HEK293 (cell line): Measurements from ENCODE around the gene BTBD19.

Source experiments
- EGR2 ChIP-seq: fragments of 450-650 bp; formaldehyde crosslinking; IDR thresholded peaks from 2 replicates; pipeline ENCODE4 v1.5.1; 2016; ENCODE audit warnings: low read depth, missing biosample characterization, missing genetic modification characterization
- GLIS1 ChIP-seq: fragments of 450-650 bp; formaldehyde crosslinking; IDR thresholded peaks from 2 replicates; pipeline ENCODE4 v1.5.1; 2016; ENCODE audit warnings: missing biosample characterization, missing genetic modification characterization
- GLIS2 ChIP-seq: fragments of 450-650 bp; formaldehyde crosslinking; IDR thresholded peaks from 2 replicates; pipeline ENCODE4 v1.5.1; 2016; ENCODE audit warnings: missing biosample characterization, missing genetic modification characterization
- REPIN1 ChIP-seq: fragments of 450-650 bp; formaldehyde crosslinking; IDR thresholded peaks from 2 replicates; pipeline ENCODE4 v1.5.1; 2017; ENCODE audit warnings: missing biosample characterization, missing genetic modification characterization, low read depth
- SP7 ChIP-seq: fragments of 450-650 bp; formaldehyde crosslinking; IDR thresholded peaks from 2 replicates; pipeline ENCODE4 v1.5.1; 2016; ENCODE audit warnings: missing biosample characterization, missing genetic modification characterization
- ZBTB20 ChIP-seq: fragments of 450-650 bp; formaldehyde crosslinking; IDR thresholded peaks from 2 replicates; pipeline ENCODE4 v1.5.1; 2016; ENCODE audit warnings: missing biosample characterization, missing genetic modification characterization
- ZBTB8A ChIP-seq: fragments of 450-650 bp; formaldehyde crosslinking; IDR thresholded peaks from 2 replicates; pipeline ENCODE4 v1.5.1; 2016; ENCODE audit warnings: missing biosample characterization, missing genetic modification characterization
- ZFP37 ChIP-seq: fragments of 450-650 bp; formaldehyde crosslinking; IDR thresholded peaks from 2 replicates; pipeline ENCODE4 v1.5.1; 2016; ENCODE audit warnings: missing biosample characterization, missing genetic modification characterization
- ZFP41 ChIP-seq: fragments of 450-650 bp; formaldehyde crosslinking; IDR thresholded peaks from 2 replicates; pipeline ENCODE4 v1.5.1; 2016; ENCODE audit warnings: missing biosample characterization, missing genetic modification characterization, borderline replicate concordance
- ZNF155 ChIP-seq: fragments of 450-650 bp; formaldehyde crosslinking; IDR thresholded peaks from 2 replicates; pipeline ENCODE4 v1.5.1; 2016; ENCODE audit warnings: missing biosample characterization, missing genetic modification characterization
- ZNF175 ChIP-seq: fragments of 450-650 bp; formaldehyde crosslinking; IDR thresholded peaks from 2 replicates; pipeline ENCODE4 v1.5.1; 2016; ENCODE audit warnings: missing biosample characterization, missing genetic modification characterization
- ZNF184 ChIP-seq: fragments of 450-650 bp; IDR thresholded peaks from 2 replicates; pipeline ENCODE4 v1.5.1; 2018; ENCODE audit warnings: missing biosample characterization, mild to moderate bottlenecking, missing genetic modification characterization
- ZNF214 ChIP-seq: fragments of 450-650 bp; formaldehyde crosslinking; IDR thresholded peaks from 2 replicates; pipeline ENCODE4 v1.5.1; 2017; ENCODE audit warnings: missing biosample characterization, mild to moderate bottlenecking, missing genetic modification characterization, borderline replicate concordance
- ZNF266 ChIP-seq: fragments of 450-650 bp; formaldehyde crosslinking; IDR thresholded peaks from 2 replicates; pipeline ENCODE4 v1.5.1; 2016; ENCODE audit warnings: missing biosample characterization, missing genetic modification characterization, low read depth
- ZNF341 ChIP-seq: fragments of 450-650 bp; formaldehyde crosslinking; IDR thresholded peaks from 2 replicates; pipeline ENCODE4; 2016; ENCODE audit warnings: low read depth, missing biosample characterization, missing genetic modification characterization
- ZNF350 ChIP-seq: fragments of 450-650 bp; formaldehyde crosslinking; IDR thresholded peaks from 2 replicates; pipeline ENCODE4 v1.5.0; 2017; ENCODE audit warnings: missing biosample characterization, mild to moderate bottlenecking, missing genetic modification characterization
- ZNF423 ChIP-seq: fragments of 450-650 bp; formaldehyde crosslinking; IDR thresholded peaks from 2 replicates; pipeline ENCODE4 v1.5.1; 2016; ENCODE audit warnings: missing biosample characterization, missing genetic modification characterization
- ZNF530 ChIP-seq: fragments of 450-650 bp; formaldehyde crosslinking; IDR thresholded peaks from 2 replicates; pipeline ENCODE4 v1.5.1; 2016; ENCODE audit warnings: low read depth, missing biosample characterization, missing genetic modification characterization
- ZNF548 ChIP-seq: fragments of 450-650 bp; formaldehyde crosslinking; IDR thresholded peaks from 2 replicates; pipeline ENCODE4 v1.5.1; 2016; ENCODE audit warnings: missing biosample characterization, missing genetic modification characterization
- ZSCAN16 ChIP-seq: fragments of 450-650 bp; formaldehyde crosslinking; IDR thresholded peaks from 2 replicates; pipeline ENCODE4 v1.5.1; 2016; ENCODE audit warnings: missing biosample characterization, missing genetic modification characterization
- TF ChIP-seq, protein P1 (sequence below): fragments of 450-650 bp; formaldehyde crosslinking; IDR thresholded peaks from 2 replicates; pipeline ENCODE4; 2016; ENCODE audit warnings: missing biosample characterization, missing genetic modification characterization
- TF ChIP-seq, protein P2 (sequence below): fragments of 450-650 bp; formaldehyde crosslinking; IDR thresholded peaks from 2 replicates; pipeline ENCODE4 v1.5.1; 2016; ENCODE audit warnings: missing biosample characterization, missing genetic modification characterization
- TF ChIP-seq, protein P3 (sequence below): fragments of 450-650 bp; formaldehyde crosslinking; IDR thresholded peaks from 2 replicates; pipeline ENCODE4 v1.5.1; 2016; ENCODE audit warnings: missing biosample characterization, missing genetic modification characterization, borderline replicate concordance
- TF ChIP-seq, protein P4 (sequence below): fragments of 450-650 bp; formaldehyde crosslinking; IDR thresholded peaks from 2 replicates; pipeline ENCODE4 v1.5.1; 2016; ENCODE audit warnings: missing biosample characterization, missing genetic modification characterization
- TF ChIP-seq, protein P5 (sequence below): fragments of 450-650 bp; formaldehyde crosslinking; IDR thresholded peaks from 2 replicates; pipeline ENCODE4 v1.5.1; 2016; ENCODE audit warnings: missing biosample characterization, missing genetic modification characterization
- TF ChIP-seq, protein P6 (sequence below): fragments of 450-650 bp; formaldehyde crosslinking; IDR thresholded peaks from 2 replicates; pipeline ENCODE4 v1.5.1; 2016; ENCODE audit warnings: missing biosample characterization, missing genetic modification characterization
- TF ChIP-seq, protein P7 (sequence below): fragments of 450-650 bp; IDR thresholded peaks from 2 replicates; pipeline ENCODE4 v1.5.1; 2018; ENCODE audit warnings: missing biosample characterization, missing genetic modification characterization
- TF ChIP-seq, protein P8 (sequence below): fragments of 450-650 bp; formaldehyde crosslinking; conservative IDR thresholded peaks from 2 replicates; pipeline ENCODE4 v1.5.1; 2016; ENCODE audit warnings: low read depth, missing biosample characterization, missing genetic modification characterization

BTBD19 gene

DNA sequence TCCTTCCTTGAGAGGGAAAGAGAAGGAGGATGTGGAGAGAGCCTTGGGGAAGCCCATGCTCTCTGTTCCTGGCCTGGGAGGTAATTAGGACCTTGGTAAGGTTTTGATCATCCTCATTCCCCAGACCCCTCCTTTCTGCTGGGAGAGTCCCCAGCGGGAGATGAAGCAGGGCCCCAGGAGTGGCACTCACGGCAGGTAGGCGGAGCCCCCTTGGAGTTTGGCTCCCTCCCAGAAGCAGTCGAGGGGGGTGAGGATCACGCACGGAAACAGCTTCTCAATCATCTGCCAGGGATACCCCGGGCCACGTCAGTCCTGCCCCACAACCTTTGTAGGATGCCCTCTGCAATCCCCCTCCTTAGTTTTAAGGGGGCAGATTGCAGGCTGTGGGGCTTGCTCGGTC is 23.2 kb downstream of the BTBD19 start (continued):
- TF ChIP-seq ZFP41 (no peak), ZFP37 (tag by site-specific recombination) (no peak), ZNF155 (tag by site-specific recombination) (no peak), REPIN1 (no peak), ZBTB20 (tag by site-specific recombination) (peak; percentile 84), ZNF350 (no peak), SP7 (tag by site-specific recombination) (peak; percentile 77), ZNF214 (tag by site-specific recombination) (no peak), ZNF341 (peak; percentile 93), ZBTB8A (tag by site-specific recombination) (no peak), EGR2 (tag by site-specific recombination) (no peak), GLIS1 (tag by site-specific recombination) (peak; percentile 99), ZSCAN16 (tag by site-specific recombination) (no peak), GLIS2 (tag by site-specific recombination) (no peak), ZNF175 (tag by site-specific recombination) (no peak), ZNF548 (tag by site-specific recombination) (no peak), ZNF530 (no peak), ZNF266 (tag by site-specific recombination) (no peak), ZNF184 (no peak), ZNF423 (tag by site-specific recombination) (peak; percentile 69; the same call in 1 of the 2 replicates)
- TF ChIP-seq, protein P1, sequence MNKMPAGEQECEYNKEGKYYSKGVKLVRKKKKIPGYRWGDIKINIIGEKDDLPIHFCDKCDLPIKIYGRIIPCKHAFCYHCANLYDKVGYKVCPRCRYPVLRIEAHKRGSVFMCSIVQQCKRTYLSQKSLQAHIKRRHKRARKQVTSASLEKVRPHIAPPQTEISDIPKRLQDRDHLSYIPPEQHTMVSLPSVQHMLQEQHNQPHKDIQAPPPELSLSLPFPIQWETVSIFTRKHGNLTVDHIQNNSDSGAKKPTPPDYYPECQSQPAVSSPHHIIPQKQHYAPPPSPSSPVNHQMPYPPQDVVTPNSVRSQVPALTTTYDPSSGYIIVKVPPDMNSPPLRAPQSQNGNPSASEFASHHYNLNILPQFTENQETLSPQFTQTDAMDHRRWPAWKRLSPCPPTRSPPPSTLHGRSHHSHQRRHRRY (tag by site-specific recombination): no peak
- TF ChIP-seq, protein P2, sequence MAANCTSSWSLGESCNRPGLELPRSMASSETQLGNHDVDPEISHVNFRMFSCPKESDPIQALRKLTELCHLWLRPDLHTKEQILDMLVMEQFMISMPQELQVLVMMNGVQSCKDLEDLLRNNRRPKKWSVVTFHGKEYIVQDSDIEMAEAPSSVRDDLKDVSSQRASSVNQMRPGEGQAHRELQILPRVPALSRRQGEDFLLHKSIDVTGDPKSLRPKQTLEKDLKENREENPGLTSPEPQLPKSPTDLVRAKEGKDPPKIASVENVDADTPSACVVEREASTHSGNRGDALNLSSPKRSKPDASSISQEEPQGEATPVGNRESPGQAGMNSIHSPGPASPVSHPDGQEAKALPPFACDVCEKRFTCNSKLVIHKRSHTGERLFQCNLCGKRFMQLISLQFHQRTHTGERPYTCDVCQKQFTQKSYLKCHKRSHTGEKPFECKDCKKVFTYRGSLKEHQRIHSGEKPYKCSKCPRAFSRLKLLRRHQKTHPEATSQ (tag by site-specific recombination): no peak
- TF ChIP-seq, protein P3, sequence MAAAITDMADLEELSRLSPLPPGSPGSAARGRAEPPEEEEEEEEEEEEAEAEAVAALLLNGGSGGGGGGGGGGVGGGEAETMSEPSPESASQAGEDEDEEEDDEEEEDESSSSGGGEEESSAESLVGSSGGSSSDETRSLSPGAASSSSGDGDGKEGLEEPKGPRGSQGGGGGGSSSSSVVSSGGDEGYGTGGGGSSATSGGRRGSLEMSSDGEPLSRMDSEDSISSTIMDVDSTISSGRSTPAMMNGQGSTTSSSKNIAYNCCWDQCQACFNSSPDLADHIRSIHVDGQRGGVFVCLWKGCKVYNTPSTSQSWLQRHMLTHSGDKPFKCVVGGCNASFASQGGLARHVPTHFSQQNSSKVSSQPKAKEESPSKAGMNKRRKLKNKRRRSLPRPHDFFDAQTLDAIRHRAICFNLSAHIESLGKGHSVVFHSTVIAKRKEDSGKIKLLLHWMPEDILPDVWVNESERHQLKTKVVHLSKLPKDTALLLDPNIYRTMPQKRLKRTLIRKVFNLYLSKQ: no peak
- TF ChIP-seq, protein P4, sequence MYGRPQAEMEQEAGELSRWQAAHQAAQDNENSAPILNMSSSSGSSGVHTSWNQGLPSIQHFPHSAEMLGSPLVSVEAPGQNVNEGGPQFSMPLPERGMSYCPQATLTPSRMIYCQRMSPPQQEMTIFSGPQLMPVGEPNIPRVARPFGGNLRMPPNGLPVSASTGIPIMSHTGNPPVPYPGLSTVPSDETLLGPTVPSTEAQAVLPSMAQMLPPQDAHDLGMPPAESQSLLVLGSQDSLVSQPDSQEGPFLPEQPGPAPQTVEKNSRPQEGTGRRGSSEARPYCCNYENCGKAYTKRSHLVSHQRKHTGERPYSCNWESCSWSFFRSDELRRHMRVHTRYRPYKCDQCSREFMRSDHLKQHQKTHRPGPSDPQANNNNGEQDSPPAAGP (tag by site-specific recombination): no peak
- TF ChIP-seq, protein P5, sequence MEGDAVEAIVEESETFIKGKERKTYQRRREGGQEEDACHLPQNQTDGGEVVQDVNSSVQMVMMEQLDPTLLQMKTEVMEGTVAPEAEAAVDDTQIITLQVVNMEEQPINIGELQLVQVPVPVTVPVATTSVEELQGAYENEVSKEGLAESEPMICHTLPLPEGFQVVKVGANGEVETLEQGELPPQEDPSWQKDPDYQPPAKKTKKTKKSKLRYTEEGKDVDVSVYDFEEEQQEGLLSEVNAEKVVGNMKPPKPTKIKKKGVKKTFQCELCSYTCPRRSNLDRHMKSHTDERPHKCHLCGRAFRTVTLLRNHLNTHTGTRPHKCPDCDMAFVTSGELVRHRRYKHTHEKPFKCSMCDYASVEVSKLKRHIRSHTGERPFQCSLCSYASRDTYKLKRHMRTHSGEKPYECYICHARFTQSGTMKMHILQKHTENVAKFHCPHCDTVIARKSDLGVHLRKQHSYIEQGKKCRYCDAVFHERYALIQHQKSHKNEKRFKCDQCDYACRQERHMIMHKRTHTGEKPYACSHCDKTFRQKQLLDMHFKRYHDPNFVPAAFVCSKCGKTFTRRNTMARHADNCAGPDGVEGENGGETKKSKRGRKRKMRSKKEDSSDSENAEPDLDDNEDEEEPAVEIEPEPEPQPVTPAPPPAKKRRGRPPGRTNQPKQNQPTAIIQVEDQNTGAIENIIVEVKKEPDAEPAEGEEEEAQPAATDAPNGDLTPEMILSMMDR (tag by site-specific recombination): no peak
- TF ChIP-seq, protein P6, sequence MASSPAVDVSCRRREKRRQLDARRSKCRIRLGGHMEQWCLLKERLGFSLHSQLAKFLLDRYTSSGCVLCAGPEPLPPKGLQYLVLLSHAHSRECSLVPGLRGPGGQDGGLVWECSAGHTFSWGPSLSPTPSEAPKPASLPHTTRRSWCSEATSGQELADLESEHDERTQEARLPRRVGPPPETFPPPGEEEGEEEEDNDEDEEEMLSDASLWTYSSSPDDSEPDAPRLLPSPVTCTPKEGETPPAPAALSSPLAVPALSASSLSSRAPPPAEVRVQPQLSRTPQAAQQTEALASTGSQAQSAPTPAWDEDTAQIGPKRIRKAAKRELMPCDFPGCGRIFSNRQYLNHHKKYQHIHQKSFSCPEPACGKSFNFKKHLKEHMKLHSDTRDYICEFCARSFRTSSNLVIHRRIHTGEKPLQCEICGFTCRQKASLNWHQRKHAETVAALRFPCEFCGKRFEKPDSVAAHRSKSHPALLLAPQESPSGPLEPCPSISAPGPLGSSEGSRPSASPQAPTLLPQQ (tag by site-specific recombination): no peak
- TF ChIP-seq, protein P7, sequence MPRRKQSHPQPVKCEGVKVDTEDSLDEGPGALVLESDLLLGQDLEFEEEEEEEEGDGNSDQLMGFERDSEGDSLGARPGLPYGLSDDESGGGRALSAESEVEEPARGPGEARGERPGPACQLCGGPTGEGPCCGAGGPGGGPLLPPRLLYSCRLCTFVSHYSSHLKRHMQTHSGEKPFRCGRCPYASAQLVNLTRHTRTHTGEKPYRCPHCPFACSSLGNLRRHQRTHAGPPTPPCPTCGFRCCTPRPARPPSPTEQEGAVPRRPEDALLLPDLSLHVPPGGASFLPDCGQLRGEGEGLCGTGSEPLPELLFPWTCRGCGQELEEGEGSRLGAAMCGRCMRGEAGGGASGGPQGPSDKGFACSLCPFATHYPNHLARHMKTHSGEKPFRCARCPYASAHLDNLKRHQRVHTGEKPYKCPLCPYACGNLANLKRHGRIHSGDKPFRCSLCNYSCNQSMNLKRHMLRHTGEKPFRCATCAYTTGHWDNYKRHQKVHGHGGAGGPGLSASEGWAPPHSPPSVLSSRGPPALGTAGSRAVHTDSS (tag by site-specific recombination): no peak
- TF ChIP-seq, protein P8, sequence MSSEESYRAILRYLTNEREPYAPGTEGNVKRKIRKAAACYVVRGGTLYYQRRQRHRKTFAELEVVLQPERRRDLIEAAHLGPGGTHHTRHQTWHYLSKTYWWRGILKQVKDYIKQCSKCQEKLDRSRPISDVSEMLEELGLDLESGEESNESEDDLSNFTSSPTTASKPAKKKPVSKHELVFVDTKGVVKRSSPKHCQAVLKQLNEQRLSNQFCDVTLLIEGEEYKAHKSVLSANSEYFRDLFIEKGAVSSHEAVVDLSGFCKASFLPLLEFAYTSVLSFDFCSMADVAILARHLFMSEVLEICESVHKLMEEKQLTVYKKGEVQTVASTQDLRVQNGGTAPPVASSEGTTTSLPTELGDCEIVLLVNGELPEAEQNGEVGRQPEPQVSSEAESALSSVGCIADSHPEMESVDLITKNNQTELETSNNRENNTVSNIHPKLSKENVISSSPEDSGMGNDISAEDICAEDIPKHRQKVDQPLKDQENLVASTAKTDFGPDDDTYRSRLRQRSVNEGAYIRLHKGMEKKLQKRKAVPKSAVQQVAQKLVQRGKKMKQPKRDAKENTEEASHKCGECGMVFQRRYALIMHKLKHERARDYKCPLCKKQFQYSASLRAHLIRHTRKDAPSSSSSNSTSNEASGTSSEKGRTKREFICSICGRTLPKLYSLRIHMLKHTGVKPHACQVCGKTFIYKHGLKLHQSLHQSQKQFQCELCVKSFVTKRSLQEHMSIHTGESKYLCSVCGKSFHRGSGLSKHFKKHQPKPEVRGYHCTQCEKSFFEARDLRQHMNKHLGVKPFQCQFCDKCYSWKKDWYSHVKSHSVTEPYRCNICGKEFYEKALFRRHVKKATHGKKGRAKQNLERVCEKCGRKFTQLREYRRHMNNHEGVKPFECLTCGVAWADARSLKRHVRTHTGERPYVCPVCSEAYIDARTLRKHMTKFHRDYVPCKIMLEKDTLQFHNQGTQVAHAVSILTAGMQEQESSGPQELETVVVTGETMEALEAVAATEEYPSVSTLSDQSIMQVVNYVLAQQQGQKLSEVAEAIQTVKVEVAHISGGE: no peak
